GM21786 (cell line): ENCODE results near the gene IGSF23.
"Not testable (repeated sequence)": the region's sequence is repeated elsewhere in the genome, so short reads cannot be mapped to it uniquely, and the experiment has no call there.

Experiments
- ATAC-seq: cut with Tn5 transposase; IDR thresholded peaks from one replicate; pipeline ENCODE4 v1.9.1; 2021; ENCODE audit not compliant: unreplicated experiment

The IGSF23 gene

GRCh38 chr19:44587963-44588770 lies 25.2 kb upstream of the IGSF23 start:
- ATAC-seq: no peak

GRCh38 chr19:44588771-44589112 lies 24.6 kb upstream of the IGSF23 start:
- no peak for ATAC-seq

GRCh38 chr19:44590245-44591059 lies 22.9 kb upstream of the IGSF23 start:
- ATAC-seq: no peak

GRCh38 chr19:44591340-44591993 lies 21.9 kb upstream of the IGSF23 start:
- not testable (repeated sequence) for ATAC-seq

- no peak for ATAC-seq
These were observed 20.9 kb upstream of the IGSF23 start for GRCh38 chr19:44592451-44592890.

GRCh38 chr19:44593294-44593693 lies 20.1 kb upstream of the IGSF23 start:
- ATAC-seq: no peak

DNA sequence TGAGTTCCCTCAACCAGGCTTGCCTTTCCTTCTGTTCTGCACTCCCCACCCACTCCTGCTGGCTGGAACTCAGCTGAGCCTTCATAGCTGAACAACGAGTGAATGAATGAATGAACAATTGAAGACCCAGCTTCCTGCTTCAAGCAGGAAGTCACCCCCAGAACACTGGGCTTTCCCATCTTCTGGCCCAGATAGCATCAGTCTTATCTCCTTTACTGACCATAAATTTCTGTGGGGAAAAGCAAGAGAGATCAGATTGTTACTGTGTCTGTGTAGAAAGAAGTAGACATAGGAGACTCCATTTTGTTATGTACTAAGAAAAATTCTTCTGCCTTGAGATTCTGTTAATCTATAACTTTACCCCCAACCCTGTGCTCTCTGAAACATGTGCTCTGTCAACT lies 19.5 kb upstream of the IGSF23 start:
- not testable (repeated sequence) for ATAC-seq

DNA sequence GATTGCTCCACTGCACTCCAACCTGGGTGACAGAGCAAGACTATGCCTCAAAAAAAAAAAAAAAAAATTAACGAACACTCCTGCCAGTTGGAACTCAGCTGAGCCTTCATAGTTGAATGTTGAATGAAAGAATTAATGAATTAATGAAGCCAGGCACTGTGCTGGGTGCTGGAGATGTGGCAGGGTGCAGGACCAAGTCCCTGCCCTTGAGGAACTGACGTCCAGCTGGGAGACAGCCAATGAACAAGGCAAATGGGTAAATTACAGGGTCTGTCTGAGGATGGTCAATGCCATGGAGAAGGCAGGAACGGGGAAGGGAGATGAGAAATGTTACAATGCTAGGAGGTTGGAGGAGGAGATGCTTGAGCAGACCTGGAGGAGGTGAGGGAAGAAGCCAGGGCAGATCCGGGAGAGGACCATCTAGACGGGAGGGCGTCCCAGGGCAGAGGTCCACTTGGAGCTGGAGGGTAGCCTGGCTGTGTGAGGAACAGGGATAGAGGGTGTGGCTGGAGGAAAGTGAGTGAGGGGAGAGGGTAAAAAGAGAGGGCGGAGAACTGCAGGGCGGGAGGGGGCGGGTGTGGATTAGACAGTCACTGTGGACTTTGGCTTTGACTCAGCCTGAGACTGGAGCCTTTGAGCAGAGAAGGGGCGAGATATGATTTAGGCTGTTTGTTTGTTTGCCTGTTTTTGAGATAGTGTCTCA lies 16.8 kb upstream of the IGSF23 start:
- no peak for ATAC-seq

- ATAC-seq: no peak
These were observed 16.3 kb upstream of the IGSF23 start for GRCh38 chr19:44597131-44597491.

DNA sequence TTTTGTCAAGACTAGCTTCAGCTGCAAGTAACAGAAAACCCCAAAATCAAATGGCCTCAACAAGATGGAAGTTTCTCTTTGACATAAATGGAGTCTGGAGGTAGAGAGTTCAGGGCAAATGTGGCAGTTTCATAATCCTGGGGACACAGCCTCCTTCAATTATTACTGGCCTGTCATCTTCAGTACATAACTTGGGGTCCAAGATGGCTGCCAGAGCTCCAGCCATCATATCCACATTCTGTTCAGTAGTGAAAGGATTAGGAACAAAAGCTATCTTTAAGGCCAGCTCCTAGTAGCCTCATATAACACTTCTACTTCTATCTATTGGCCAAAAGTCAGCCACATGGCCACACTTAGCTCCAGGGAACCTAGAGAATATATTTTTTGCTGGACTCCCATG lies 15.0 kb upstream of the IGSF23 start:
- no peak for ATAC-seq

- ATAC-seq: no peak
These were observed 14.5 kb upstream of the IGSF23 start for GRCh38 chr19:44598880-44599279.

DNA sequence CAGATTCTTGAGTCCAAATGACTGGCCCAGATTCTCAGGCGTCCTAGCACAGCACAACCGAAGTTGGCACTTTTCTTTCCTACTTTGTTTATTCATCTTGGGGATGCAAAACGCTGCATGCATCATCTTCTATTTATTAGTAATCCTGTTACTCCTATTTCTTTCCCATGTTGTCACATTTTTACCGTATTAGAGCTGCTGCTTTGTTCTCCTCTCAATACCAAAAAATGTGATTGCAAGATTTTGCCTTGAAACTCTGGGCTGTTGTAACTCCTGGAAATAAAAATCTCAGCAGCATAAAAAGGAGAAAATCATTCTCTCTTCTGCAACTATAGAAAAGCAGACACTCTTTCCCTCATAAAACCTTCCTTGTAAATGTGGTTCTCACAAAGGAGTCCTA lies 12.9 kb upstream of the IGSF23 start:
- no peak for ATAC-seq

DNA sequence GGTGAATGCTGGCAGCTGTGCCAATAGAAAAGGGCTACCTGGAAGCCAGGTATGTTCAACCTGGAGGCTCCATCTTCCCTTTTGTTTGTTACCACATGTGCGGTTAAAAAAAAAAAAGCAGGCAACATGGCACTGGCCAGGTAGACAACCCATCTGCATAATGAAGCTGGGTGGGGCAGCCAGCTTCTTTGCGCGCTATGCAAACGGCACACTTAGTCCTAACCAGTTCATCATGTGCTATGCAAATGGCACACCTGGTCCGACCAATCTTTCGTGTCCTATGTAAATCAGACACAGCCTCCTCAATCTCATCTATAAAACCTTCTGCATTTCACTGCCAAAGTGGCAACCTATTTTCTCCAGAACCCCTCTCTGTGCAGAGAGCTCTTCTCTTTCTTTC lies 11.3 kb upstream of the IGSF23 start:
- no peak for ATAC-seq

DNA sequence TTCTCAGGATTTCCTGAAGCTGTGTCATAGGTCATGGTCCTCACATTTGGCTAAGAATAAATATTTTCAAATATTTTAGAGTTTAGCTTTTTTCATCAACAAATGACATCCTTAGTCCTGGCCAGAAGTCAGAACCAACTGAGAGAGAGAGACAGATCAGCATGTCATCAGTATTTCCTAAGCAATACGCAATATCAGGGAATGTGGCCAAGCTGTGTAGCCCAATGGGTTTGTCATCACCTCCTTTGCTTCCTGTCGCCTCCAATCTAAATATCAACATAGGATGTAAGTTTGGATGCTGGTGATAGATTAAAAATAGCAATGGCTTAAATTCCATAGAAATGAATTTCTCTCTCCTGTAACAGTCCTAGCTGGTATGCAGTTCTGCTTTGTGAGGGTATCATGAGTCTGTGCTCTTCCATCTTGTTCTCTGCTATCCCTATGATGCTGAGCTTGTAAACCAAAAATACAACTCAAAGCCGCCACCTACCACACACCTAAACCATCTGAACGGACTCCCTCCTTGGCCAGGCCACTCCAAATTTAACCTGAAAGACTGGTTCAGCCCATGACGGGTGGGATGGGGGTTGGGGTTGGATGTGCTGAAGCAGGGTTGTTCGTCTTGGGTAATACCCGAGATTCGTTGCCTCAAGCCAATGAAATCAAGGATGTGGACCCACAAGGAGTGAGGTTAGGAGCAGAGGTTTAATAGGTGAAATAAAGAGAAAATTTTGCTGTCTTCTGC lies 10.0 kb upstream of the IGSF23 start:
- no peak for ATAC-seq

- no peak for ATAC-seq
These were observed 9.1 kb upstream of the IGSF23 start for GRCh38 chr19:44604241-44604640.

- ATAC-seq: no peak
These were observed 7.8 kb upstream of the IGSF23 start for GRCh38 chr19:44605547-44605946.

- no peak for ATAC-seq
These were observed 6.3 kb upstream of the IGSF23 start for GRCh38 chr19:44607049-44607448.

DNA sequence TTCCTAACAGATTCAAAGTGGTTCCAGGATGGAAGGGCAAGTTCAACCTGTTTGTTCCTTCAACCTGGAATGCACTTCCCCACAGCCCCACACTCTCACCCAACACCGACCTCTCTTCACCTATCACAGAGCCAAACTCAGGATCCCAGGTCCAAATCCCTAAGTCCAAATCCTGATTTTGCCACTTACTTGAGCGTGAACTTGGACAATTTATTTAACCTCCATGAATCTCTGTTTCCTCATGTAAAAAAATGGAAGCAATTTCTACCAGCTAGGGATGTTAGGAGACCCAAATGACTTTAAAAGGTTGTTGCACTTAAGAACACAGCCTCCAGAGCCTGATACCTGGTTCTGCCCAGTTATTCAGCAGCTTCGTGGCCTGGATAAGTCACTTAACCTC lies 5.4 kb upstream of the IGSF23 start:
- ATAC-seq: no peak

GRCh38 chr19:44608391-44608821 lies 5.0 kb upstream of the IGSF23 start:
- no peak for ATAC-seq

- ATAC-seq: no peak
These were observed 4.1 kb upstream of the IGSF23 start for GRCh38 chr19:44609219-44609618.
